ENCODE measurements around the gene ALG12.
A peak's percentile ranks its signal among the peaks of the same experiment; 100 is the strongest.

Gene ALG12

GRCh38 chr22:49963647-49964026, 45.4 kb upstream of the ALG12 start:
- Histone ChIP-seq H3K9me2 (replicated peaks; ENCODE audit: insufficient read depth, low read length) (no peaks in the 10 kb centered on the region), H3K36me3 (ENCODE audit: low read length) (no peaks in the 10 kb centered on the region; the same call in 1 of the 2 replicates), H3F3A (ENCODE audit: insufficient read depth) (0 out of 2 replicates have a peak, but pooled peaks cover 4% of the 10 kb centered on the region), H4K20me1 (ENCODE audit: low read depth, low read length) (peaks cover 3% of the 10 kb centered on the region; the same call in 1 of the 2 replicates), H3K4me3 (ENCODE audit: insufficient read depth, low read length, poor library complexity, severe bottlenecking) (no peak overlapping the region), H3K27ac (ENCODE audit: low read depth, low read length) (no peak overlapping the region), H3K9me3 (ENCODE audit: insufficient read depth, low read length) (no peaks in the 10 kb centered on the region), H3K4me2 (ENCODE audit: low read depth, low read length, poor library complexity, severe bottlenecking) (no peak overlapping the region), H3K9ac (ENCODE audit: low read length) (no peak overlapping the region), H3K27me3 (ENCODE audit: low read length) (no peaks in the 10 kb centered on the region), H3K79me2 (ENCODE audit: insufficient read depth, low read length) (peaks cover 31% of the 10 kb centered on the region), H2AFZ (ENCODE audit: low read depth, low read length, severe bottlenecking) (no peak overlapping the region)
- TF ChIP-seq CTCF (IDR thresholded peaks at IDR 0.05; ENCODE audit: insufficient read depth, low read length, poor library complexity, severe bottlenecking): no peak
- TF ChIP-seq EZH2phosphoT487 (conservative IDR thresholded peaks at IDR 0.05; ENCODE audit: low read length): no peak

- peaks cover 3% of the 10 kb centered on the region; the same call in 1 of the 2 replicates for H4K20me1 ChIP-seq (ENCODE audit: low read depth, low read length)
- no peak overlapping the region for H3K4me3 ChIP-seq (ENCODE audit: insufficient read depth, low read length, poor library complexity, severe bottlenecking)
- no peaks in the 10 kb centered on the region; the same call in 1 of the 2 replicates for H3K36me3 ChIP-seq (ENCODE audit: low read length)
- 0 out of 2 replicates have a peak, but pooled peaks cover 4% of the 10 kb centered on the region for H3F3A ChIP-seq (ENCODE audit: insufficient read depth)
- 0 out of 2 replicates have a peak overlapping the region, but pooled peaks have one; percentile 86 for H3K9ac ChIP-seq (ENCODE audit: low read length)
- H3K79me2 ChIP-seq (ENCODE audit: insufficient read depth, low read length): peaks cover 31% of the 10 kb centered on the region
- TF ChIP-seq EZH2phosphoT487 (conservative IDR thresholded peaks at IDR 0.05; ENCODE audit: low read length): no peak
- no peak for TF ChIP-seq CTCF (IDR thresholded peaks at IDR 0.05; ENCODE audit: insufficient read depth, low read length, poor library complexity, severe bottlenecking)
- no peak overlapping the region for H3K27ac ChIP-seq (ENCODE audit: low read depth, low read length)
- no peaks in the 10 kb centered on the region for H3K27me3 ChIP-seq (ENCODE audit: low read length)
- H2AFZ ChIP-seq (ENCODE audit: low read depth, low read length, severe bottlenecking): no peak overlapping the region
- peak overlapping the region; percentile 87 for H3K4me2 ChIP-seq (ENCODE audit: low read depth, low read length, poor library complexity, severe bottlenecking)
- H3K9me3 ChIP-seq (ENCODE audit: insufficient read depth, low read length): no peaks in the 10 kb centered on the region
- H3K9me2 ChIP-seq (replicated peaks; ENCODE audit: insufficient read depth, low read length): no peaks in the 10 kb centered on the region
Measured at GRCh38 chr22:49962751-49963646, 44.8 kb upstream of the ALG12 start.

- no peaks in the 10 kb centered on the region for H3K9me3 ChIP-seq (ENCODE audit: insufficient read depth, low read length)
- H3K36me3 ChIP-seq (ENCODE audit: low read length): no peaks in the 10 kb centered on the region; the same call in 1 of the 2 replicates
- H3K4me2 ChIP-seq (ENCODE audit: low read depth, low read length, poor library complexity, severe bottlenecking): peak overlapping the region; percentile 87
- no peaks in the 10 kb centered on the region for H3K27me3 ChIP-seq (ENCODE audit: low read length)
- TF ChIP-seq EZH2phosphoT487 (conservative IDR thresholded peaks at IDR 0.05; ENCODE audit: low read length) (no peak), CTCF (IDR thresholded peaks at IDR 0.05; ENCODE audit: insufficient read depth, low read length, poor library complexity, severe bottlenecking) (no peak)
- peaks cover 3% of the 10 kb centered on the region; the same call in 1 of the 2 replicates for H4K20me1 ChIP-seq (ENCODE audit: low read depth, low read length)
- H3K9ac ChIP-seq (ENCODE audit: low read length): peak overlapping the region; percentile 86
- peak overlapping the region; percentile 88 for H3K4me3 ChIP-seq (ENCODE audit: insufficient read depth, low read length, poor library complexity, severe bottlenecking)
- H3K27ac ChIP-seq (ENCODE audit: low read depth, low read length): peak overlapping the region; percentile 83
- no peaks in the 10 kb centered on the region for H3K9me2 ChIP-seq (replicated peaks; ENCODE audit: insufficient read depth, low read length)
- 0 out of 2 replicates have a peak, but pooled peaks cover 4% of the 10 kb centered on the region for H3F3A ChIP-seq (ENCODE audit: insufficient read depth)
- no peak overlapping the region for H2AFZ ChIP-seq (ENCODE audit: low read depth, low read length, severe bottlenecking)
- peaks cover 31% of the 10 kb centered on the region for H3K79me2 ChIP-seq (ENCODE audit: insufficient read depth, low read length)
Measured at GRCh38 chr22:49962012-49962750, 43.9 kb upstream of the ALG12 start.

Measured in SU-DHL-6 (cell line).